ENCODE measurements around the gene FBXO40. TPM values are rescaled to one million over a fixed set of nuclear protein-coding genes. Genes with fewer than 3 reads are reported as not detected.

FBXO40 gene
- total and polyA plus RNA-seq, 2 experiments from 2014 or later: 0.03 TPM; not detected in 1

DNA sequence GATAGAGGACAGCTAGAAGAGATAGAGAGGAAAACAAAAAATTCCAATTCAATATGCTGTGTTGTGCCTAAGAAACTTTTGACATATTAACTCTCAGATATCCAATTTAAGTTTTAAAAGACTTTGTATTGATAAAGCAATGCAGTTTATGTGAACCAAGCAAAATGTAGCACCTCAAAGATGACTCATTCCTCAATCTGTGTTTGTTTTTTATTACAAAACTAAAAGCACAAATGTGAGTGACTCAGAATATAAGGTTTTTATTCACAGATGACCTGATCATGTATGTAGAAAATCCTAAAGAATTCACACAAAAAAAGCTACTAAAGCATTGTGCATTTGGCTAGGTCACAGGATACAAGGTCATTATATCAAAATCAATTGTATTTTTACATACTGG is 56.5 kb downstream of the FBXO40 start:
- Histone ChIP-seq H3F3A (replicated peaks; ENCODE audit: low read depth) (no peaks in the 10 kb centered on the region), H3K79me2 (replicated peaks; ENCODE audit: insufficient read depth) (no peaks in the 10 kb centered on the region), H2AFZ (no peak overlapping the region), H4K20me1 (replicated peaks; ENCODE audit: insufficient read depth) (no peaks in the 10 kb centered on the region), H3K4me3 (no peak overlapping the region), H3K4me2 (no peak overlapping the region), H3K27me3 (ENCODE audit: insufficient read depth) (no peaks in the 10 kb centered on the region), H3K36me3 (ENCODE audit: insufficient read depth) (no peaks in the 10 kb centered on the region), H3K4me1 (ENCODE audit: insufficient read depth) (no peaks in the 10 kb centered on the region), H3K27ac (ENCODE audit: low read depth) (no peak overlapping the region), H3K9me2 (ENCODE audit: insufficient read depth) (no peaks in the 10 kb centered on the region; the same call in 1 of the 2 replicates)
- TF ChIP-seq REST (IDR thresholded peaks at IDR 0.05; ENCODE audit: unreplicated experiment) (no peak), NANOG (IDR thresholded peaks at IDR 0.05; ENCODE audit: borderline replicate concordance) (no peak), CREB1 (CRISPR knock-in tag; IDR thresholded peaks at IDR 0.05; ENCODE audit: low read depth) (no peak), ETS1 (IDR thresholded peaks at IDR 0.05) (no peak), EZH2 (IDR thresholded peaks at IDR 0.05; ENCODE audit: low read depth, unreplicated experiment) (no peak), JUNB (IDR thresholded peaks at IDR 0.05; ENCODE audit: unreplicated experiment) (no peak), POLR2AphosphoS5 (IDR thresholded peaks at IDR 0.05; ENCODE audit: low read depth) (no peak)
- TF ChIP-seq, protein P1, sequence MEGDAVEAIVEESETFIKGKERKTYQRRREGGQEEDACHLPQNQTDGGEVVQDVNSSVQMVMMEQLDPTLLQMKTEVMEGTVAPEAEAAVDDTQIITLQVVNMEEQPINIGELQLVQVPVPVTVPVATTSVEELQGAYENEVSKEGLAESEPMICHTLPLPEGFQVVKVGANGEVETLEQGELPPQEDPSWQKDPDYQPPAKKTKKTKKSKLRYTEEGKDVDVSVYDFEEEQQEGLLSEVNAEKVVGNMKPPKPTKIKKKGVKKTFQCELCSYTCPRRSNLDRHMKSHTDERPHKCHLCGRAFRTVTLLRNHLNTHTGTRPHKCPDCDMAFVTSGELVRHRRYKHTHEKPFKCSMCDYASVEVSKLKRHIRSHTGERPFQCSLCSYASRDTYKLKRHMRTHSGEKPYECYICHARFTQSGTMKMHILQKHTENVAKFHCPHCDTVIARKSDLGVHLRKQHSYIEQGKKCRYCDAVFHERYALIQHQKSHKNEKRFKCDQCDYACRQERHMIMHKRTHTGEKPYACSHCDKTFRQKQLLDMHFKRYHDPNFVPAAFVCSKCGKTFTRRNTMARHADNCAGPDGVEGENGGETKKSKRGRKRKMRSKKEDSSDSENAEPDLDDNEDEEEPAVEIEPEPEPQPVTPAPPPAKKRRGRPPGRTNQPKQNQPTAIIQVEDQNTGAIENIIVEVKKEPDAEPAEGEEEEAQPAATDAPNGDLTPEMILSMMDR (conservative IDR thresholded peaks at IDR 0.05; ENCODE audit: low read depth in 2 of 2): no peak
- Mint-ChIP-seq H3K4me3 (no peak overlapping the region), H3K36me3 (ENCODE audit: low read depth) (no peaks in the 10 kb centered on the region), H3K9me3 (no peaks in the 10 kb centered on the region), H3K27me3 (ENCODE audit: insufficient read depth, low read depth, poor library complexity) (no peaks in the 10 kb centered on the region), H3K27ac (no peak overlapping the region), H3K4me1 (no peaks in the 10 kb centered on the region)
- ATAC-seq: no peak
- no peak for DNase-seq (ENCODE audit: low spot score)

DNA sequence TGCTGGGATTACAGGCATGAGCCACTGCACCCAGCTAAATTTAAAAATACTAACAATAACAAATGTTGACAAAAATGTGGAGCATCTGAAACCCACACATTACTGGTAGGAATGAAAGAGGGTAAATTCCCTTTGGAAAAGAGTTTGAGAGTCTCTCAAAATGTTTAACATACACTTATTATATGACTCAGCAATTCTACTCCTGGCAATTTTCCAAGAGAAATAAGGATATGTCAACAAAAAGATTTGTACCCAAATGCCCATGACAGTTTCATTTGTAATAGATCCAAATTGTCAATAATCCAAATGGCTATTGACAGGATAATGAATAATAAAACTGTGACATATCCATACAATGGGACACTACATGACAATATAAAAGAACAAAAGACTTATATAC is 58.5 kb downstream of the FBXO40 start:
- H3K27me3 ChIP-seq (ENCODE audit: insufficient read depth): no peaks in the 10 kb centered on the region
- Mint-ChIP-seq H3K4me1 (no peaks in the 10 kb centered on the region), H3K27ac (peak overlapping the region; percentile 86), H3K4me3 (no peak overlapping the region), H3K36me3 (ENCODE audit: low read depth) (no peaks in the 10 kb centered on the region), H3K9me3 (no peaks in the 10 kb centered on the region), H3K27me3 (ENCODE audit: insufficient read depth, low read depth, poor library complexity) (no peaks in the 10 kb centered on the region)
- H3K79me2 ChIP-seq (replicated peaks; ENCODE audit: insufficient read depth): no peaks in the 10 kb centered on the region
- H3K4me3 ChIP-seq: no peak overlapping the region
- H3K36me3 ChIP-seq (ENCODE audit: insufficient read depth): no peaks in the 10 kb centered on the region
- H3K4me2 ChIP-seq: no peak overlapping the region
- H3K4me1 ChIP-seq (ENCODE audit: insufficient read depth): no peaks in the 10 kb centered on the region
- no peak overlapping the region for H3K27ac ChIP-seq (ENCODE audit: low read depth)
- H4K20me1 ChIP-seq (replicated peaks; ENCODE audit: insufficient read depth): no peaks in the 10 kb centered on the region
- H3F3A ChIP-seq (replicated peaks; ENCODE audit: low read depth): no peaks in the 10 kb centered on the region
- TF ChIP-seq REST (IDR thresholded peaks at IDR 0.05; ENCODE audit: unreplicated experiment) (no peak), CREB1 (CRISPR knock-in tag; IDR thresholded peaks at IDR 0.05; ENCODE audit: low read depth) (no peak), ETS1 (IDR thresholded peaks at IDR 0.05) (no peak), STAT1 (IDR thresholded peaks at IDR 0.05; ENCODE audit: unreplicated experiment) (no peak), ZNF331 (CRISPR knock-in tag; IDR thresholded peaks at IDR 0.05; ENCODE audit: low read depth) (no peak)
- no peaks in the 10 kb centered on the region; the same call in 1 of the 2 replicates for H3K9me2 ChIP-seq (ENCODE audit: insufficient read depth)
- no peak overlapping the region for H2AFZ ChIP-seq
- DNase-seq (ENCODE audit: low spot score): no peak
- ATAC-seq: no peak

All from GM23338 (cell line).